GM18951 (cell line): ENCODE measurements around the gene PTPRH.

Experiments
- POLR2A ChIP-seq: IDR thresholded peaks from 4 replicates; pipeline ENCODE4 v1.6.1; 2011; ENCODE audit warnings: mild to moderate bottlenecking; ENCODE audit not compliant: insufficient read length, insufficient read depth; ENCODE audit errors: extremely low read depth
- in situ Hi-C: fragments of 300-500 bp; cut with MboI; formaldehyde crosslinking; loops from one replicate; pipeline ENCODE4 v1.12.0; 2022; ENCODE audit warnings: low sequenced_read_pairs, mixed read lengths, inconsistent platforms; ENCODE audit not compliant: unreplicated experiment

The PTPRH gene

GRCh38 chr19:55131421-55131820, 77.9 kb downstream of the PTPRH start:
- no peak for TF ChIP-seq POLR2A
- in situ Hi-C loops: no loop called here
